K562 (cell line): Measurements from ENCODE around the gene SGTB. TPM values are rescaled to one million over a fixed set of nuclear protein-coding genes. Genes with fewer than 3 reads are reported as not detected.
A peak's percentile ranks its signal among the peaks of the same experiment; 100 is the strongest.

Experiments
- CHD1 ChIP-seq: fragments of 200-600 bp; sonication (generic); IDR thresholded peaks from one replicate; pipeline ENCODE4 v1.6.1; 2012; ENCODE audit warnings: mild to moderate bottlenecking, moderate library complexity, low read length, inconsistent platforms
- ETV5 ChIP-seq: sonication (generic); formaldehyde crosslinking; IDR thresholded peaks from 2 replicates; pipeline ENCODE4 v1.4.0; 2020; ENCODE audit warnings: low read depth, mild to moderate bottlenecking, missing genetic modification reagents
- FOXA3 ChIP-seq, 2 experiments: fragments of 450-650 bp in 1 of 2; sonication (generic) in 1 of 2; formaldehyde crosslinking; IDR thresholded peaks in 1 of 2; conservative IDR thresholded peaks in 1 of 2; 2 replicates each; pipeline versions ENCODE4 v1.4.0 to v1.8.0; 2020 to 2022; ENCODE audit warnings: mild to moderate bottlenecking in 2 of 2, missing genetic modification reagents in 1 of 2
- HMG20A ChIP-seq: fragments of 450-650 bp; formaldehyde crosslinking; conservative IDR thresholded peaks from 2 replicates; pipeline ENCODE4 v1.4.0; 2020; ENCODE audit warnings: mild to moderate bottlenecking, mixed read lengths
- KLF6 ChIP-seq: fragments of 250-450 bp; sonication (Bioruptor Pico); IDR thresholded peaks from 2 replicates; pipeline ENCODE4 v1.4.0; 2020; ENCODE audit warnings: mild to moderate bottlenecking, moderate library complexity, borderline replicate concordance
- L3MBTL2 ChIP-seq: fragments of 450-650 bp; IDR thresholded peaks from 2 replicates; pipeline ENCODE4 v1.6.1; 2016; ENCODE audit warnings: mild to moderate bottlenecking, moderate library complexity
- MXI1 ChIP-seq: IDR thresholded peaks from 2 replicates; pipeline ENCODE4 v1.6.1; 2011; ENCODE audit warnings: low read depth, mild to moderate bottlenecking, improper control_type of control experiment, low read length
- NONO ChIP-seq, 2 experiments: fragments of 200-400 bp in 1 of 2; fragments of 450-650 bp in 1 of 2; formaldehyde crosslinking in 1 of 2; IDR thresholded peaks; 2 replicates each; pipeline ENCODE4 v1.6.1; 2017; ENCODE audit warnings: low read depth in 2 of 2, mild to moderate bottlenecking in 2 of 2, moderate library complexity in 2 of 2, low read length in 1 of 2
- NR2C2 ChIP-seq, 2 experiments: fragments of 200-800 bp in 1 of 2; sonication (Bioruptor generic) in 1 of 2; sonication (generic) in 1 of 2; formaldehyde crosslinking in 1 of 2; IDR thresholded peaks; 2 replicates each; pipeline versions ENCODE4 v1.6.1 to v1.8.0; 2016 to 2022; ENCODE audit warnings: mild to moderate bottlenecking in 1 of 2, missing compliant biosample characterization in 1 of 2, missing genetic modification characterization in 1 of 2, missing genetic modification reagents in 1 of 2
- POLR2G ChIP-seq: fragments of 200-400 bp; formaldehyde crosslinking; IDR thresholded peaks from 2 replicates; pipeline ENCODE4 v1.6.1; 2017; ENCODE audit warnings: low read depth, mild to moderate bottlenecking, antibody characterized with exemption, low read length, moderate library complexity
- SIN3B ChIP-seq: fragments of 450-650 bp; IDR thresholded peaks from 2 replicates; pipeline ENCODE4 v1.6.1; 2017; ENCODE audit warnings: low read depth, mild to moderate bottlenecking, moderate library complexity
- SREBF2 ChIP-seq: sonication (generic); formaldehyde crosslinking; IDR thresholded peaks from 2 replicates; pipeline ENCODE4 v1.4.0; 2020; ENCODE audit warnings: mild to moderate bottlenecking, missing genetic modification reagents
- TBP ChIP-seq: optimal IDR thresholded peaks from 2 replicates; pipeline ENCODE3; 2011; ENCODE audit warnings: low read depth, low read length, improper control_type of control experiment
- VEZF1 ChIP-seq: fragments of 200-800 bp; sonication (Bioruptor generic); IDR thresholded peaks from 2 replicates; pipeline ENCODE4 v1.6.1; 2017; ENCODE audit warnings: missing genetic modification characterization, missing compliant biosample characterization
- ZBTB1 ChIP-seq: sonication (generic); formaldehyde crosslinking; IDR thresholded peaks from 2 replicates; pipeline ENCODE4 v1.8.1; 2023; ENCODE audit warnings: missing genetic modification reagents, low read depth, mild to moderate bottlenecking, borderline replicate concordance
- ZBTB33 ChIP-seq: sonication (generic); formaldehyde crosslinking; IDR thresholded peaks from 2 replicates; pipeline ENCODE4 v1.8.1; 2023; ENCODE audit warnings: mild to moderate bottlenecking, missing genetic modification reagents
- ZBTB7A ChIP-seq: IDR thresholded peaks from 2 replicates; pipeline ENCODE4 v1.6.1; 2011; ENCODE audit warnings: low read depth, mild to moderate bottlenecking, low read length, moderate library complexity, borderline replicate concordance; ENCODE audit not compliant: control insufficient read depth
- ZNF444 ChIP-seq: fragments of 250-450 bp; sonication (Bioruptor Pico); IDR thresholded peaks from 2 replicates; pipeline ENCODE4 v1.4.0; 2020; ENCODE audit warnings: mild to moderate bottlenecking, moderate library complexity
- polyA plus RNA-seq, 8 experiments: library from polyadenylated mRNA; depleted of rRNA in 4 of 8; stranded (reverse) in 5 of 8; unstranded in 3 of 8; fragments of >200 nt; fragmentation: Nextera tagmentation in 2 of 8; fragmentation: Illumina TruSeq in 1 of 8; extraction: Ambion mirVana in 2 of 8; extraction: Trizol in 1 of 8; gene quantifications; 2 replicates each; pipeline versions ENCODE4 v1.2.1 to v1.2.3, GENCODE V29; 2011 to 2014; ENCODE audit warnings: inconsistent platforms in 1 of 8, missing spikeins in 1 of 8
- total RNA-seq, 7 experiments: library from RNA; depleted of rRNA in 6 of 7; stranded (reverse); fragments of >200 nt in 6 of 7; fragmentation: Illumina TruSeq in 2 of 7; extraction: Trizol in 2 of 7; gene quantifications; 2 replicates each; pipeline versions ENCODE4 v1.2.1 to v1.2.3, GENCODE V29; 2011 to 2021; ENCODE audit warnings: low replicate concordance in 1 of 7

SGTB gene
- total and polyA plus RNA-seq, 9 of the 15 experiments (the other 6 are each of a cell fraction or from before 2014, with no cell fraction given) = 1.3 to 8.4 (median 4.8) TPM

DNA sequence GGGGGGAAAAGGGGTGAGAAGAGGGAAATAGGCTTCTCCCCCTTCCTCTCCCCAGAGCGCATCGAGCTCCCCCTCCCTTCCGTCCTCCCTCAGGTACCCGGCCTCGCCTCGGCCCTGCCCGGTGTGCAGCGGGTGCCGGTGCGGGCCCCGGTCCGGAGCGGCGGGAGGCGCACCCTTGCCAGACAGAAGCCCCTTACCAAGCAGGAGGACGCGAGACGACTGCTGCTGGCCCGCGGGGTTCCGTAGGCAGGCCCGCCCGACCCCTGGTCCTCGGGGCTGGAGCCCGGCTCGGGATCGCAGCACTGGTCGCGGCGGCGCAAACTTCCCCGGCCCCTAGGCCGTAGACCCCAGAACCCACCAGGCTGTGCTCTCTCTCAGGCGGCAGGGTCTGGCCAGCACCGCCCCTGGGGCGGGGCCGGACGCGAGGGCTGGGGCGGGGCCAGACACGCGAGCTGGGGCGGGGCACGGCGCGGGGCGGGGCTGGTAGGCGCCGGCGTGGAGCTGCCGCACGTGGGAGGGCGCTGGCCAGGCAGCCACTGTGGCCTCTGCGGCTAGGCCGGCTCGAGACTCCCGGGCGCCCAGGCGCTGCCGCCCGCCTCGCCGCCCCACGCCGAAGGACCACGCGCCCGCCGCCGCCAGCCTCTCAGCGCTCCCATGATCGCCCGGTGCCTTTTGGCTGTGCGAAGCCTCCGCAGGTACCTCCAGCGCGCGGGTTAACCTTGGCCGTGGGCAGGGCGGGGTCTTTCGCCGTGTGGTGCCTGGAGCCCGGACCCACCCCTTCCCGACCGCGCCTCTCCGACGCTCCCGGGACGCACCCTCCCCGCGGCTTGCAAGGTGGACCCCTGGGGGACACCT, at the start of gene SGTB, which contains the start of gene NLN (continued):
- TF ChIP-seq NR2C2 (CRISPR knock-in tag; IDR thresholded peaks at IDR 0.05) = no peak
- 0 out of 2 replicates have a peak, but pooled peaks have one; percentile 20 for TF ChIP-seq NR2C2 (tag; IDR thresholded peaks at IDR 0.05)
- peak; percentile 88; the same call in 1 of the 2 replicates for TF ChIP-seq ZBTB7A
- TF ChIP-seq SREBF2 (CRISPR knock-in tag) = no peak
- TF ChIP-seq POLR2G = peak; percentile 90
- no peak for TF ChIP-seq HMG20A
- TF ChIP-seq ZNF444 = no peak
- 0 out of 4 replicates have a peak, but pooled peaks of 1 of the 2 experiments have one; percentile 27 for TF ChIP-seq FOXA3 (CRISPR knock-in tag; conservative IDR thresholded peaks at IDR 0.05 in 1 of 2, IDR thresholded peaks at IDR 0.05 in 1 of 2)
- peak; percentile 80 for TF ChIP-seq L3MBTL2
- peak; percentile 56 for TF ChIP-seq SIN3B
- TF ChIP-seq ZBTB33 (CRISPR knock-in tag) = no peak
- TF ChIP-seq CHD1 = peak; percentile 15
- peak; percentile 61 to 67; a peak in 3 of 4 replicates for TF ChIP-seq NONO (IDR thresholded peaks at IDR 0.05; ENCODE audit: low read depth in 2 of 2, low read length in 1 of 2)
- peak; percentile 42 for TF ChIP-seq VEZF1
- TF ChIP-seq ETV5 (CRISPR knock-in tag) = 0 out of 2 replicates have a peak, but pooled peaks have one; percentile 27
- no peak for TF ChIP-seq ZBTB1 (CRISPR knock-in tag)
- TF ChIP-seq TBP = peak; percentile 58
- TF ChIP-seq MXI1 = peak; percentile 88
- 0 out of 2 replicates have a peak, but pooled peaks have one; percentile 22 for TF ChIP-seq KLF6
